HepG2 (cell line): ENCODE data around the gene TEX19. TPM values are rescaled to one million over a fixed set of nuclear protein-coding genes. Genes with fewer than 3 reads are reported as not detected.

ENCODE experiments used
- BCL6 ChIP-seq: IDR thresholded peaks from 2 replicates; pipeline ENCODE4 v1.6.1; 2016; ENCODE audit warnings: missing genetic modification reagents, missing compliant biosample characterization
- GABPB1 ChIP-seq: IDR thresholded peaks from 2 replicates; pipeline ENCODE4 v1.6.1; 2016; ENCODE audit warnings: mild to moderate bottlenecking, missing genetic modification reagents, moderate library complexity, missing compliant biosample characterization
- HOXA7 ChIP-seq: sonication (generic); formaldehyde crosslinking; IDR thresholded peaks from 2 replicates; pipeline ENCODE4 v1.8.1; 2022; ENCODE audit warnings: mild to moderate bottlenecking, missing genetic modification reagents, moderate library complexity
- NBN ChIP-seq: fragments of 450-650 bp; conservative IDR thresholded peaks from 2 replicates; pipeline ENCODE4 v1.6.1; 2017
- NCOA2 ChIP-seq: sonication (generic); formaldehyde crosslinking; IDR thresholded peaks from 2 replicates; pipeline ENCODE4 v1.8.0; 2022; ENCODE audit warnings: inconsistent platforms
- NCOR1 ChIP-seq: fragments of 200-600 bp; sonication (generic); IDR thresholded peaks from 2 replicates; pipeline ENCODE4 v1.7.0; 2017; ENCODE audit warnings: antibody characterized with exemption, low read length, borderline replicate concordance
- NR2F2 ChIP-seq: IDR thresholded peaks from 2 replicates; pipeline ENCODE4 v1.6.1; 2012; ENCODE audit warnings: low read depth, inconsistent platforms, borderline replicate concordance
- POLR2A ChIP-seq, 2 experiments: IDR thresholded peaks; 2 replicates each; pipeline ENCODE4 v1.6.1; 2011; ENCODE audit warnings: low read depth in 2 of 2, low read length in 2 of 2, mild to moderate bottlenecking in 1 of 2, moderate library complexity in 1 of 2; ENCODE audit not compliant: insufficient read depth in 1 of 2
- RFX1 ChIP-seq: fragments of 450-650 bp; IDR thresholded peaks from 2 replicates; pipeline ENCODE4 v1.6.1; 2017
- RFX3 ChIP-seq: IDR thresholded peaks from 2 replicates; pipeline ENCODE4 v1.6.1; 2016; ENCODE audit warnings: missing biosample characterization, missing genetic modification reagents
- SAP130 ChIP-seq: IDR thresholded peaks from 2 replicates; pipeline ENCODE4 v1.6.1; 2016; ENCODE audit warnings: low read depth
- SMARCC2 ChIP-seq: fragments of 450-650 bp; IDR thresholded peaks from 2 replicates; pipeline ENCODE4 v1.6.1; 2017; ENCODE audit warnings: antibody characterized with exemption, mild to moderate bottlenecking
- TSC22D2 ChIP-seq: sonication (generic); formaldehyde crosslinking; IDR thresholded peaks from 2 replicates; pipeline ENCODE4 v1.5.1; 2020; ENCODE audit warnings: missing genetic modification reagents, mild to moderate bottlenecking, borderline replicate concordance
- ZNF136 ChIP-seq: sonication (generic); formaldehyde crosslinking; IDR thresholded peaks from 2 replicates; pipeline ENCODE4 v1.8.1; 2022; ENCODE audit warnings: low read depth, mild to moderate bottlenecking, moderate library complexity, missing genetic modification reagents
- ZNF761 ChIP-seq: sonication (generic); formaldehyde crosslinking; conservative IDR thresholded peaks from 2 replicates; pipeline ENCODE4 v1.4.0; 2020; ENCODE audit warnings: mild to moderate bottlenecking, missing genetic modification reagents
- polyA plus RNA-seq, 8 experiments: library from polyadenylated mRNA; depleted of rRNA in 3 of 8; stranded (reverse) in 7 of 8; unstranded in 1 of 8; fragments of >200 nt; fragmentation: Illumina TruSeq in 4 of 8; extraction: Trizol in 4 of 8; gene quantifications; 2 replicates each; pipeline versions ENCODE4 v1.2.1 to v1.2.3, GENCODE V29; 2011 to 2016; ENCODE audit warnings: low read depth in 4 of 8, missing spikeins in 1 of 8, mixed read lengths in 1 of 8; ENCODE audit not compliant: insufficient read depth in 1 of 8
- total RNA-seq, 5 experiments: library from RNA; depleted of rRNA; stranded (reverse); fragments of >200 nt; fragmentation: Illumina TruSeq; extraction: Trizol; gene quantifications; 2 replicates each; pipeline ENCODE4 v1.2.3, GENCODE V29; 2016; ENCODE audit warnings: low read depth in 1 of 5
- TF ChIP-seq, protein P1 (sequence below): sonication (generic); formaldehyde crosslinking; IDR thresholded peaks from 2 replicates; pipeline ENCODE4 v1.4.0; 2020; ENCODE audit warnings: missing genetic modification reagents, borderline replicate concordance
- TF ChIP-seq, protein P2 (sequence below): sonication (generic); formaldehyde crosslinking; IDR thresholded peaks from 2 replicates; pipeline ENCODE4 v1.4.0; 2020; ENCODE audit warnings: missing genetic modification reagents
- TF ChIP-seq, protein P3 (sequence below): sonication (generic); formaldehyde crosslinking; IDR thresholded peaks from 2 replicates; pipeline ENCODE4 v1.4.0; 2020; ENCODE audit warnings: missing genetic modification reagents
- TF ChIP-seq, protein P4 (sequence below): sonication (generic); formaldehyde crosslinking; IDR thresholded peaks from 2 replicates; pipeline ENCODE4 v1.4.0; 2020; ENCODE audit warnings: low read depth, mild to moderate bottlenecking, missing genetic modification reagents
- TF ChIP-seq, protein P5 (sequence below): sonication (generic); formaldehyde crosslinking; IDR thresholded peaks from 2 replicates; pipeline ENCODE4 v1.4.0; 2020; ENCODE audit warnings: missing genetic modification reagents; ENCODE audit errors: not compliant biosample characterization
- TF ChIP-seq, protein P6 (sequence below): IDR thresholded peaks from 2 replicates; pipeline ENCODE4 v1.6.1; 2016; ENCODE audit warnings: missing genetic modification reagents, missing compliant biosample characterization

TEX19 gene
- total and polyA plus RNA-seq, 2 of the 13 experiments (the other 11 are each of a cell fraction or from before 2014, with no cell fraction given) = 1.3 to 6.0 TPM

DNA sequence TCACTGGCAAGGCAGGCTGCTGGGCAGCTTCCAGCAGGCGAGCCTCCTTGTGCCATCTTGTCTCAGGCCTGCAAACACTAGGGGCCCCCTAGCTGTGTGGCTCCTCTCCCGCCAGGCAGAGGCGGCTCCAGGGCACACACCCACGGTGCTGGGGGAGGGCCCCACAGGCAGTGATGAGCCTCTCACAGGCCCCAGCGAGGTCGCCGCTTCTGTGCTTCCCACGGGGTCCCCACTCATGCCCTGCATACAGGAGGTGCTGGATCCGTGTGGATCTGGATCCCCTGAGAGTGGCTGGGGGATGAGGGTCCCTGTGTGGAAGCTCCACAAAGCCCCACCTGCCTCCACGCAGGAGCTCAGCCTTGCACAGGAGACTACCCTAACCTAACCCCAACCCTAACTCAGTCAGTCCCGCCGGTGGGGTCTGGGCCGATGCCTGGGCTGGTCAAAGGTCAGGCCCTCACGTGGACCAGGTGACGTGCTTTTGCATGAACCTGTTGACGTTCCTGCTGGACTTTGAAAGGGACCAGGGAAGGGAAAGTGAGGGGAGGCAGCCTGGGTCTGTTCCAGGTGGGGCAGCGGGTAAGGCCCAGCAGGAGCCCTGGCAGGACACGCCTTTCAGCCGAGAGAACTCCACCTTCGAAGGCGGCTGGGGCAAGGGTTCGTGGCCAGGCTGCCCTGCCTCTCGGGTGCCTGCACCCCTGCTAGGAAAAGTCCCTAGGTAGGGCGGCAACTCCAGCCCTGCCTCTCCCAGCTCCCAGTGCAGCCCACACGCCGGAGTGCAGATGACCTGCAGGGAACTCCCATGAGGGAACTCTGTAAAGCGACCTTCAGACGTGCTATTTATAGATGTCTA, 30.7 kb upstream of the TEX19 start (continued):
- TF ChIP-seq, protein P1, sequence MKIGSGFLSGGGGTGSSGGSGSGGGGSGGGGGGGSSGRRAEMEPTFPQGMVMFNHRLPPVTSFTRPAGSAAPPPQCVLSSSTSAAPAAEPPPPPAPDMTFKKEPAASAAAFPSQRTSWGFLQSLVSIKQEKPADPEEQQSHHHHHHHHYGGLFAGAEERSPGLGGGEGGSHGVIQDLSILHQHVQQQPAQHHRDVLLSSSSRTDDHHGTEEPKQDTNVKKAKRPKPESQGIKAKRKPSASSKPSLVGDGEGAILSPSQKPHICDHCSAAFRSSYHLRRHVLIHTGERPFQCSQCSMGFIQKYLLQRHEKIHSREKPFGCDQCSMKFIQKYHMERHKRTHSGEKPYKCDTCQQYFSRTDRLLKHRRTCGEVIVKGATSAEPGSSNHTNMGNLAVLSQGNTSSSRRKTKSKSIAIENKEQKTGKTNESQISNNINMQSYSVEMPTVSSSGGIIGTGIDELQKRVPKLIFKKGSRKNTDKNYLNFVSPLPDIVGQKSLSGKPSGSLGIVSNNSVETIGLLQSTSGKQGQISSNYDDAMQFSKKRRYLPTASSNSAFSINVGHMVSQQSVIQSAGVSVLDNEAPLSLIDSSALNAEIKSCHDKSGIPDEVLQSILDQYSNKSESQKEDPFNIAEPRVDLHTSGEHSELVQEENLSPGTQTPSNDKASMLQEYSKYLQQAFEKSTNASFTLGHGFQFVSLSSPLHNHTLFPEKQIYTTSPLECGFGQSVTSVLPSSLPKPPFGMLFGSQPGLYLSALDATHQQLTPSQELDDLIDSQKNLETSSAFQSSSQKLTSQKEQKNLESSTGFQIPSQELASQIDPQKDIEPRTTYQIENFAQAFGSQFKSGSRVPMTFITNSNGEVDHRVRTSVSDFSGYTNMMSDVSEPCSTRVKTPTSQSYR (CRISPR knock-in tag) = peak; percentile 65; the same call in 1 of the 2 replicates
- TF ChIP-seq RFX1 (no peak), RFX3 (CRISPR knock-in tag) (no peak), ZNF136 (peak; percentile 94), GABPB1 (CRISPR knock-in tag) (peak; percentile 71), SAP130 (CRISPR knock-in tag) (peak; percentile 98), TSC22D2 (CRISPR knock-in tag) (0 out of 2 replicates have a peak, but pooled peaks have one; percentile 33), POLR2A (IDR thresholded peaks at IDR 0.05; ENCODE audit: insufficient read depth in 1 of 2, low read depth in 2 of 2, low read length in 2 of 2) (peak in 1 of 2 experiments; percentile 78; a peak in 2 of 4 replicates), ZNF761 (CRISPR knock-in tag) (0 out of 2 replicates have a peak, but pooled peaks have one; percentile 47), NCOR1 (peak; percentile 96), SMARCC2 (no peak), HOXA7 (no peak), NBN (no peak), NR2F2 (peak; percentile 92), NCOA2 (CRISPR knock-in tag) (peak; percentile 89), BCL6 (CRISPR knock-in tag) (peak; percentile 74)
- TF ChIP-seq, protein P2, sequence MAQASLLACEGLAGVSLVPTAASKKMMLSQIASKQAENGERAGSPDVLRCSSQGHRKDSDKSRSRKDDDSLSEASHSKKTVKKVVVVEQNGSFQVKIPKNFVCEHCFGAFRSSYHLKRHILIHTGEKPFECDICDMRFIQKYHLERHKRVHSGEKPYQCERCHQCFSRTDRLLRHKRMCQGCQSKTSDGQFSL (CRISPR knock-in tag) = peak; percentile 38; the same call in 1 of the 2 replicates
- TF ChIP-seq, protein P3, sequence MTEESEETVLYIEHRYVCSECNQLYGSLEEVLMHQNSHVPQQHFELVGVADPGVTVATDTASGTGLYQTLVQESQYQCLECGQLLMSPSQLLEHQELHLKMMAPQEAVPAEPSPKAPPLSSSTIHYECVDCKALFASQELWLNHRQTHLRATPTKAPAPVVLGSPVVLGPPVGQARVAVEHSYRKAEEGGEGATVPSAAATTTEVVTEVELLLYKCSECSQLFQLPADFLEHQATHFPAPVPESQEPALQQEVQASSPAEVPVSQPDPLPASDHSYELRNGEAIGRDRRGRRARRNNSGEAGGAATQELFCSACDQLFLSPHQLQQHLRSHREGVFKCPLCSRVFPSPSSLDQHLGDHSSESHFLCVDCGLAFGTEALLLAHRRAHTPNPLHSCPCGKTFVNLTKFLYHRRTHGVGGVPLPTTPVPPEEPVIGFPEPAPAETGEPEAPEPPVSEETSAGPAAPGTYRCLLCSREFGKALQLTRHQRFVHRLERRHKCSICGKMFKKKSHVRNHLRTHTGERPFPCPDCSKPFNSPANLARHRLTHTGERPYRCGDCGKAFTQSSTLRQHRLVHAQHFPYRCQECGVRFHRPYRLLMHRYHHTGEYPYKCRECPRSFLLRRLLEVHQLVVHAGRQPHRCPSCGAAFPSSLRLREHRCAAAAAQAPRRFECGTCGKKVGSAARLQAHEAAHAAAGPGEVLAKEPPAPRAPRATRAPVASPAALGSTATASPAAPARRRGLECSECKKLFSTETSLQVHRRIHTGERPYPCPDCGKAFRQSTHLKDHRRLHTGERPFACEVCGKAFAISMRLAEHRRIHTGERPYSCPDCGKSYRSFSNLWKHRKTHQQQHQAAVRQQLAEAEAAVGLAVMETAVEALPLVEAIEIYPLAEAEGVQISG (CRISPR knock-in tag) = peak; percentile 78
- TF ChIP-seq, protein P4, sequence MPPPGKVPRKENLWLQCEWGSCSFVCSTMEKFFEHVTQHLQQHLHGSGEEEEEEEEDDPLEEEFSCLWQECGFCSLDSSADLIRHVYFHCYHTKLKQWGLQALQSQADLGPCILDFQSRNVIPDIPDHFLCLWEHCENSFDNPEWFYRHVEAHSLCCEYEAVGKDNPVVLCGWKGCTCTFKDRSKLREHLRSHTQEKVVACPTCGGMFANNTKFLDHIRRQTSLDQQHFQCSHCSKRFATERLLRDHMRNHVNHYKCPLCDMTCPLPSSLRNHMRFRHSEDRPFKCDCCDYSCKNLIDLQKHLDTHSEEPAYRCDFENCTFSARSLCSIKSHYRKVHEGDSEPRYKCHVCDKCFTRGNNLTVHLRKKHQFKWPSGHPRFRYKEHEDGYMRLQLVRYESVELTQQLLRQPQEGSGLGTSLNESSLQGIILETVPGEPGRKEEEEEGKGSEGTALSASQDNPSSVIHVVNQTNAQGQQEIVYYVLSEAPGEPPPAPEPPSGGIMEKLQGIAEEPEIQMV (CRISPR knock-in tag) = peak; percentile 86; the same call in 1 of the 2 replicates
- TF ChIP-seq, protein P5, sequence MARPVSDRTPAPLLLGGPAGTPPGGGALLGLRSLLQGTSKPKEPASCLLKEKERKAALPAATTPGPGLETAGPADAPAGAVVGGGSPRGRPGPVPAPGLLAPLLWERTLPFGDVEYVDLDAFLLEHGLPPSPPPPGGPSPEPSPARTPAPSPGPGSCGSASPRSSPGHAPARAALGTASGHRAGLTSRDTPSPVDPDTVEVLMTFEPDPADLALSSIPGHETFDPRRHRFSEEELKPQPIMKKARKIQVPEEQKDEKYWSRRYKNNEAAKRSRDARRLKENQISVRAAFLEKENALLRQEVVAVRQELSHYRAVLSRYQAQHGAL = no peak
- TF ChIP-seq, protein P6, sequence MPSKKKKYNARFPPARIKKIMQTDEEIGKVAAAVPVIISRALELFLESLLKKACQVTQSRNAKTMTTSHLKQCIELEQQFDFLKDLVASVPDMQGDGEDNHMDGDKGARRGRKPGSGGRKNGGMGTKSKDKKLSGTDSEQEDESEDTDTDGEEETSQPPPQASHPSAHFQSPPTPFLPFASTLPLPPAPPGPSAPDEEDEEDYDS (CRISPR knock-in tag) = peak; percentile 82
